Measurements from ENCODE around the gene ADAMTS17. TPM values are rescaled to one million over a fixed set of nuclear protein-coding genes. Genes with fewer than 3 reads are reported as not detected.
A peak's percentile ranks its signal among the peaks of the same experiment; 100 is the strongest.

ADAMTS17 gene
- total RNA-seq, 1 donor from 2014 or later, result 0.99 TPM

- no peak overlapping the region for H3K27ac ChIP-seq (replicated peaks)
- TF ChIP-seq, protein P1, sequence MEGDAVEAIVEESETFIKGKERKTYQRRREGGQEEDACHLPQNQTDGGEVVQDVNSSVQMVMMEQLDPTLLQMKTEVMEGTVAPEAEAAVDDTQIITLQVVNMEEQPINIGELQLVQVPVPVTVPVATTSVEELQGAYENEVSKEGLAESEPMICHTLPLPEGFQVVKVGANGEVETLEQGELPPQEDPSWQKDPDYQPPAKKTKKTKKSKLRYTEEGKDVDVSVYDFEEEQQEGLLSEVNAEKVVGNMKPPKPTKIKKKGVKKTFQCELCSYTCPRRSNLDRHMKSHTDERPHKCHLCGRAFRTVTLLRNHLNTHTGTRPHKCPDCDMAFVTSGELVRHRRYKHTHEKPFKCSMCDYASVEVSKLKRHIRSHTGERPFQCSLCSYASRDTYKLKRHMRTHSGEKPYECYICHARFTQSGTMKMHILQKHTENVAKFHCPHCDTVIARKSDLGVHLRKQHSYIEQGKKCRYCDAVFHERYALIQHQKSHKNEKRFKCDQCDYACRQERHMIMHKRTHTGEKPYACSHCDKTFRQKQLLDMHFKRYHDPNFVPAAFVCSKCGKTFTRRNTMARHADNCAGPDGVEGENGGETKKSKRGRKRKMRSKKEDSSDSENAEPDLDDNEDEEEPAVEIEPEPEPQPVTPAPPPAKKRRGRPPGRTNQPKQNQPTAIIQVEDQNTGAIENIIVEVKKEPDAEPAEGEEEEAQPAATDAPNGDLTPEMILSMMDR (IDR thresholded peaks at IDR 0.05; ENCODE audit: borderline replicate concordance), result no peak
- peaks cover 38% of the 10 kb centered on the region for H3K9me3 ChIP-seq (replicated peaks)
- no peak for DNase-seq
- intact Hi-C loops (cut with micrococcal nuclease), result no loop called here
- peaks cover 51% of the 10 kb centered on the region for H3K27me3 ChIP-seq (ENCODE audit: low read depth)
- no peaks in the 10 kb centered on the region for H3K36me3 ChIP-seq
- peaks cover 6% of the 10 kb centered on the region for H3K4me1 ChIP-seq
- H3K4me3 ChIP-seq, result peak overlapping the region; percentile 56
Observed at GRCh38 chr15:100373120-100373896, 31.5 kb upstream of the ADAMTS17 start.

DNA sequence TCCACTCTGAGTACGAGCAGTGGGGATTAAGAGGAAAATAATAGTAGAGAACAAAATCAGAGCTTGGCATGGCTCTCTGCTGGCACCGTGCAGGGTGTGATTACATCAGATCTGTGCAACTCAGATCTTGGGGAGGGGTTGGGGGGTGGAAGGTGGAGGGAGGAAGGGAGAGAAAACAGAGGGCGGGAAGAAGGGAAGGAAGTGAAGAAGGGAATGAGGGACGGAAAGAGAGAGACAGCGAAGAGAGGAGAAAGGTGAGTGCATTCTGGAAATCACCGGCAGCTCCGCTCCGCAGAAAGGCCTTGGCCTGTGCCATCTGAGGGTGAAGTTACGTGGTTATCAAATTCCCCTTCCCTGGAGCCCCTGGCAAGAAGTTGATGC lies 31.0 kb upstream of the ADAMTS17 start:
- TF ChIP-seq, protein P1 (IDR thresholded peaks at IDR 0.05; ENCODE audit: borderline replicate concordance), result no peak
- peaks cover 34% of the 10 kb centered on the region for H3K9me3 ChIP-seq (replicated peaks)
- intact Hi-C loops (cut with micrococcal nuclease), result no loop called here
- H3K27ac ChIP-seq (replicated peaks), result no peak overlapping the region
- DNase-seq, result no peak
- H3K27me3 ChIP-seq (ENCODE audit: low read depth), result peaks cover 51% of the 10 kb centered on the region
- peak overlapping the region; percentile 56 for H3K4me3 ChIP-seq
- H3K4me1 ChIP-seq, result peaks cover 6% of the 10 kb centered on the region
- no peaks in the 10 kb centered on the region for H3K36me3 ChIP-seq

DNA sequence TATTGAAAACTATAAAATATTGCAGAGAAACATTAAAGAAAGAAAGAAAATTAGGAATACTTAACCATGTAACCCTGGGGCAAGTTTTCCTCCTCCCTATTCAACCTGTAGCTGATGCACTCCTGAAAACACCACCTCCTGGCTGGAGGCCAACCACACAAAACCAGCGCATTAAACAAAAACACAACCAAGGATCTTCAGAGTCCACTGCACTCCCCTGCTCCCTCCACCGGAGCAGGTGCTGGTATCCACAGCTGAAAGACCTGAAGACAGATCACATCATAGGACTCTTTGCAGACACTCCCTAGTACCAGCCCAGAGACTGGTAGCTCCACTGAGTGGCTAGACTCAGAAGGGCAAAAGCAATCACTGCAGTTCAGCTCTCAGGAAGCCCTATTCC lies 13.6 kb upstream of the ADAMTS17 start:
- DNase-seq, result no peak
- no peaks in the 10 kb centered on the region for H3K36me3 ChIP-seq
- intact Hi-C loops (cut with micrococcal nuclease), result no loop called here

GRCh38 chr15:100353449-100353848 lies 11.7 kb upstream of the ADAMTS17 start:
- Histone ChIP-seq H3K36me3 (no peaks in the 10 kb centered on the region), H3K9me3 (replicated peaks) (no peaks in the 10 kb centered on the region), H3K4me3 (no peak overlapping the region), H3K27ac (replicated peaks) (no peak overlapping the region), H3K27me3 (ENCODE audit: low read depth) (peaks cover 37% of the 10 kb centered on the region), H3K4me1 (peaks cover 14% of the 10 kb centered on the region)
- TF ChIP-seq, protein P1 (IDR thresholded peaks at IDR 0.05; ENCODE audit: borderline replicate concordance), result no peak
- DNase-seq, result no peak
- intact Hi-C loops (cut with micrococcal nuclease), result loop anchor here (5.0 kb wide), 1 partner anchor 219 kb away; no protein-coding TSS in a partner anchor

More for the DNA sequence above, 13.6 kb upstream of the ADAMTS17 start:
- TF ChIP-seq, protein P1 (IDR thresholded peaks at IDR 0.05; ENCODE audit: borderline replicate concordance), result no peak
- peaks cover 1% of the 10 kb centered on the region for H3K4me1 ChIP-seq
- no peak overlapping the region for H3K4me3 ChIP-seq
- H3K27me3 ChIP-seq (ENCODE audit: low read depth), result peaks cover 37% of the 10 kb centered on the region
- no peak overlapping the region for H3K27ac ChIP-seq (replicated peaks)
- peaks cover 12% of the 10 kb centered on the region for H3K9me3 ChIP-seq (replicated peaks)

GRCh38 chr15:100350434-100351226 lies 8.9 kb upstream of the ADAMTS17 start:
- H3K4me1 ChIP-seq, result peaks cover 14% of the 10 kb centered on the region
- intact Hi-C loops (cut with micrococcal nuclease), result loop anchor here (5.0 kb wide), 1 partner anchor 222 kb away; no protein-coding TSS in a partner anchor
- H3K27ac ChIP-seq (replicated peaks), result peak overlapping the region; percentile 97
- peaks cover 25% of the 10 kb centered on the region for H3K27me3 ChIP-seq (ENCODE audit: low read depth)
- no peaks in the 10 kb centered on the region for H3K9me3 ChIP-seq (replicated peaks)
- no peaks in the 10 kb centered on the region for H3K36me3 ChIP-seq
- H3K4me3 ChIP-seq, result peak overlapping the region; percentile 87
- DNase-seq, result no peak
- TF ChIP-seq, protein P1 (IDR thresholded peaks at IDR 0.05; ENCODE audit: borderline replicate concordance), result no peak
